ENCODE results near the gene DTD1.

The DTD1 gene

DNA sequence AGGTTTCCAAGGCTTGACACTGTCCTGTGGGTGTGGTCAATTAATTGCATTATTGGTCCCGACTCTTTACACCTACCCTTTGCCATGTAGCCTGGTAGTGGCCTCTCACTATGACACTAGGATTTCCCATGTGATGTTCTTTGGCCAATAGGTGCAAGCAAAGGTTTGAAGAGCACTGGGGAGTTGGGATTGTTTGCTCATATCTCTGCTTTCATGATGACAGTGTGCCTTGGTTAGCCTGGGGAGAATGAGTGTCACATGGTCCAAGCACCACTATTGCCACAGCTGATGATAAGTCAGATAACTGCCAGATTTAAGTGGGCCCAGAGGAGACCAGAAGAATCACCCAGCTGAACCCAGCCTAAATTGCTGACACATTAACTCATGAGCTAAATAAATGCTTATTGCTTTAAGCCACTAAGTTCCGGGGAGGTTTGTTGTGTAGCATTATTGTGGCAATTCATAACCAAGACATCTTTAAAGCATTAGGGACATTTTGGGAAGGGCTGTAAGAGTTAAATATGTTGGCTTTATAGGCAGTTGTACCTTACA lies 208.5 kb downstream of the DTD1 start:
- no peak for DNase-seq

DNA sequence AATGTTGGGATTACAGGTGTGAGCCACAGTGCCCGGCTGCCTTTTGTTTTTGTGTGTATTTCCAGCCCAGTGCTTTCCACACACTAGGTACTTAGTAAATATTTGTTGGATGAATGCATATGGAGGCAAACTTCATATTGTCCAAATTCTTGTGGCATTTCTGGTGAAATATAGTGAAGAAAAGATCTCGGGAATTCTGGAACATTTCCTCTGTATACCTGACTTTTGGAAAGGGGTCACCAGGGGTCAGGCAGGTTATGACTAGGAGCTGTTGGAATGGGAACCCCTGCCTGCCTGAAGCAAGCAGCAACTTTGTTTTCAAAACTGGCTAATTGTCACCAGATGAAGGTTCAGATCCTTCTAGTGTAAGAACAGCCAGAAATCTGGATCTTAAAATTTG lies 213.7 kb downstream of the DTD1 start:
- no peak for DNase-seq

DNA sequence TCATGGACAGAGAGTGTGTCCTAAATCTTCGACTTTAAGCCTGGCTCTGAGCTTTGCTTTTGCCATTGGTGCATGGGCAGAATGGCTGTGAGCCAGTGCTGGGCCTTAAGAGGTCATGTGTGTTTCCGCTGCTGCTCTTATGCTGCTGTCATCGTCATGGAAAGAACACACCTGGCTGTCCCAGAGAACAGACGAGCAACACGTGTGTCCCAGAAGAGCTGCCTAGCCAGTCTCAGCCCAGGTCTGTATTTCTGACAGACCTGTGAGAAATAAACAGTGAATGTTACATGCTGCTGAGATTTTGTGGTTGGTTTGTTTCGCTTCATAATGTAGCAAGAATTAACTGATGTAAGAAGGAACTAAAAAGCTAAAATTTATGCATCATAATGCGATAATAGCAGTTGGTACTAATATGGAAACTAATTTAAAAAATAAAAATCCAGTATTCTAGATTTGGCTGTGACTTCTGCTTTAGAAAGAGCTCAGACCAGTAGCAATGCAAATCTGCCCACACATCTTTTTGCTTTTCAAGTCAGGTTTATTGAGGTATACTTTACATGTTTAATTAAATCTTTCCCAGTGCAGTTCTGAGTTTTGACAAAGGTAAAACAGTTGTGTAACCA lies 214.3 kb downstream of the DTD1 start:
- no peak for DNase-seq

DNA sequence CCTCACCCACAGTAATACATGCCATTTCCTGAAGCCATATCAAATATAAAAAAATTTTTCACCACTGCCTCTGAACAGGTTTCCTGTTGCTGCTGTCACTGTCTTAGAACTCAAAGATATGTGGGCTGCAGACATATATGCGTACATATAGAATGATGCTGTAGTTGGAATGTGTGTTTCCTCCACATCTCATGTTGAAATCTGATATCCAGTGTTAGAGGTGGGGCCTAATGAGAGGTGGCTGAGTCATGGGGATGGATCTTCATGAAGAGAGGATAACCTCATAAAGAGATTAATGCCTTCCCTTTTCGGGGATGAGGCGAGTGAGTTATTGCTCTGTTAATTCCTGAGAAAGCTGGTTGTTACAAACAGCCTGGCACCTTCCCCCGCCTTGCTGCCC lies 218.0 kb downstream of the DTD1 start:
- no peak for DNase-seq

DNA sequence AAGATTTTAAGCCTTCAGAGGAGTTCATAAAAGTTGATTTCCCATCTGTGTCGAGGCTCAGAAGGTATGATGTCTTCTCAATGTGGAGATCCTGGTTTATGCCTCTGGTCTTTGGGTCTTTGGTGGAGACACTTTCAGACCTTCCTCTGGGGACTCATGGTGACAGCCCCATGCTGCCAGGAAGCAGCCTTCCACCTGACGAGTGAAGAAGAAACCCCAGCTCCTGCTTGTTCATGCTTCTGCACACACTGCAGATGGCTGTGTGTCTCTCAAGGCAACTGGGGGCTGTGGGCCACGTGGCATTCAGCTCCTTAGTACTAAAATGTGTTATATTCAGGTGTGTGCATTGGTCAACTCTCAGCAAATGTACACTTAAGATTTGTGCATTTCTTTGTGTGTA lies 220.9 kb downstream of the DTD1 start:
- no peak for DNase-seq

DNA sequence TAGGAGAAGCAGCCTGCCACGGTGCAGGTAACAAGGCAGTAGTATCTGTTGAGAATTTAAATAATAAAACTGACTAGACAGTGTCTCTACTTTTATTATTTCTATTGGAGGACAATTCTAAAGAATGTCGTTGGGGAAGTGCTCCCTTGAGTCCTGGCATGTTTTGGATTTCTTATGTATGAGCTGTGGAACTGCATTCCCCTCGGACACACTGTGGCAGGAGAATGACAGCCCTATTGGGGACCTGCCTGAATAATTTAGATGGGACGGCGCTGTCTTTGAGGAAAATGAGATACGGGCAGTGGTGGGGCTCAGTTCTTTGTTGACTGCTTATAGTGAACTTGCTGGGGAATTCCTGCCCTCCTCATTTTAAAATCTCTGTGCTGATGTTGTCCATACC lies 223.3 kb downstream of the DTD1 start:
- DNase-seq: no peak

DNA sequence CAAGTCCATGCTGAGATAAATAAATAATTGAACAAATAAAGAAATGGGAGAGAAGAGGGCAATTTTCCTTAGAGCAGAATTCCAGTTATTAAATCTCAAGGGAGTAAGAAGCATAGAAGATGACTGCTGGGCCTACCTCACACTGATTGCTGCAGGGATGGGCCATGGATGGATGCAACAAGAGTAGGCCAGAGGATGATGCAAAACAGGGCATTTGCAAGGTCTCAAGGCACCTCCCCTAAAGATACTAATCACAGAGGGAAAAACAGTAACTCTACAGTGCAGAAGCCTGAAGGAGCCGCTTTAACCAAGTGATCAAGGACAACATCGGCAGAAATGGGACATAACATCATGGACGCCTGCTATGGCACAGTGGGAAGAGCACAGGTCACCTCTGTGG lies 224.1 kb downstream of the DTD1 start:
- DNase-seq: no peak

DNA sequence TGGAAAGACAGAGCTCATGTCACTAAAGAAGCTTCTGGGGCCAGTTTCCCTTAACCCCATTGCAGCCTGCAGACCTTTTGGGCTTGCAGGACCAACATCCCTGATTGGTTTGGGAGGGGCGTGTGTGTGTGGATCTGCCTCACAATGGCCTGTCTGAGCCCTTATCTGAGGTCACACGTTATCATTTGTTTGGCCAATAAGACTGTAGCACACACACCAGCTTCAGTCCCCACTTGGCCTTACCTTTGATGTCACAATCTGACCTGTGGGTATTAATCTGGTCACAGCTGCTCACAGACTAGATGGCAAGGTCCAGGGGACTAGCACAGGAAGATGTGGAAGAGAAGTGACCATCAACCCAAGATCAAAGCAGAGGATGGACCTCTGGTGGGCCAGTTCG lies 225.6 kb downstream of the DTD1 start, which contains the start of gene SCP2D1:
Gene SCP2D1, plus strand, starts transcription at position 301 of the 400 bp plus-strand sequence. Its CDS starts 33 bp downstream, at position 334.
- no peak for DNase-seq

DNA sequence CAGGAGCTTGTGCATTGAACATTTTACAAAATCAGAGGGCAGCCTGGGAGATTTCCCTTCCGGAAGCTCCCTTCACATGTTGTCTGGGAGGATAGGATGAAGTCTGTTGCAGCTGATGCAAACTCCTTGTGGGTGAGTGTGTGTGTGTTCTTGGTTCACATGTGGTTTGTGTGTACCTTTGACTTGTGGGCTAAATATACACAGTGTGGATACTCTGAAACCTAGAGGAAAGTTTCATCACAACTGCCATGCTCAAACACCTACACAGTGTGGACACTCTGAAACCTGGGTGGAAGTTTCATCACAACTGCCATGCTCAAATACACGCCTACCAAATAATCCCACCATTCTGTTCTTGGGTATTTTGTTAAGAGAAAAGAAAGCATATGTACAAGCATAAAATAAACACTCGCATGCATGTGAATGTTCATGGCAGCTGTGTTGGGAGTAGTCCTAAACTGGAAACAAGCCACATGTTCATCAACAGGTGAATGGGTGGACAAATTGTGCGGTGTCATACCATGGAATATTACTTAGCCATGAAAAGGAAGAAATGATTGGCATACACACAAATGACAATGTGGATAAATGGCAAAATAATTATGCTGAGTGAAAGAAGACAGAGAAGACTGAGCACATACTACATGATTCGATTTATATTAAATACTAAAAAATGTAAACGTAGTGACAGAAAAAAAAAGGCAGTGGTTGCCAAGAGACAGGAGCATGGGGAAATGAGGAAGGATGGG lies 227.5 kb downstream of the DTD1 start:
- DNase-seq: no peak
